GM19025 (cell line): ENCODE data around the gene RBM15B.

ENCODE experiments used
- ATAC-seq: cut with Tn5 transposase; IDR thresholded peaks from one replicate; pipeline ENCODE4 v1.9.1; 2021; ENCODE audit warnings: mild to moderate bottlenecking, low read depth, moderate library complexity; ENCODE audit not compliant: unreplicated experiment

Gene RBM15B

DNA sequence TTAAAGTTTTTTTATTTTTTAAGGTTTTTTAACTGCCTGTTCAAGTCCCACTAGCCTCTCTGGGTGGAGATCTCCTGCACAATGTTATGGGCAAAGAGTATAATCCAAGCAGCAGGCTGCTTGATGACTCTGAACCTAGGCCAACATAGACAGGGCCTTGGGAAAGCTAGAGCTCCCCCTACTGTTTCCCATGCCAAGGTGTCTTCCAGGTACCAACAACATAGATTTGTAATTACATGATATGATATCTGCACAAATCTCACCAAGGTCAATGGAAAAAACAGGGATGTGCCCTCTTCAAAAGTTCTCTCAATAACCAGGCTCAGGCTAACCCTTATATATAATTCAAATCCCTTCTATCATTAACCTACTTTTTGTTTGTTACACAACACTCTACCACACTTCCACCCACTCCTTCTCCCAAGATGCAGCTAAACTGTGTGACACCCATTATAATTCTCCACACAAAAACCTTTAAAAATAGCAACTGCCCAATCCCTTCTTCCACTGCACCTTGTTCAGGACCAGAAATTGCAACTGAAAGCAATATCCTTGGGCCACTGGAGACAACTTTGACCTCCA lies 43.8 kb downstream of the RBM15B start:
- no peak for ATAC-seq

DNA sequence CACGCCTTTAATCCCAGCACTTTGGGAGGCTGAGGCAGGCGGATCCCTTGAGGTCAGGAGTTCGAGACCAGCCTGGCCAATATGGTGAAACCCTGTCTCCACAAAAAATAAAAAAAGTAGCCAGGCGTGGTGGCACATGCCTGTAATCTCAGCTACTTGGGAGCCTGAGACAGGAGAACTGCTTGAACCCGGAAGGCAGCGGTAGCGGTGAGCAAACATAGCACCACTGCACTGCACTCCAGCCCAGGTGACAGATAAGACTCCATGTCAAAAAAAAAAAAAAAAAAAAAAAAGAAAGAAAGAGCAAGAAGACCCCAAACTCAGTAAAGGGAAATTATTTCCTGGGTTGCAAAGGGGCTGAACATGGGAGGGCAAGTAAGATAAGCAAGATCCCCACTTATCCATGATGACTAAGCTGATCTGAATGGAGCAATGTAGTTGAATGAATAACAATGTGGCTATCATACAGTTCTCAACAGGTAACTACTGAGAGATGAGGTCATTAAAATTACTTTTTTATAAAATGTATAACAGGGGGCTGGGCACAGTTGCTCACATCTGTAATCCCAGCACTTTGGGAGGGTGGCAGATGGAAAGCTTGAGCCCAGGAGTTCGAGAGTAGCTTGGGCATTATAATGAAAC lies 46.0 kb downstream of the RBM15B start:
- no peak for ATAC-seq

DNA sequence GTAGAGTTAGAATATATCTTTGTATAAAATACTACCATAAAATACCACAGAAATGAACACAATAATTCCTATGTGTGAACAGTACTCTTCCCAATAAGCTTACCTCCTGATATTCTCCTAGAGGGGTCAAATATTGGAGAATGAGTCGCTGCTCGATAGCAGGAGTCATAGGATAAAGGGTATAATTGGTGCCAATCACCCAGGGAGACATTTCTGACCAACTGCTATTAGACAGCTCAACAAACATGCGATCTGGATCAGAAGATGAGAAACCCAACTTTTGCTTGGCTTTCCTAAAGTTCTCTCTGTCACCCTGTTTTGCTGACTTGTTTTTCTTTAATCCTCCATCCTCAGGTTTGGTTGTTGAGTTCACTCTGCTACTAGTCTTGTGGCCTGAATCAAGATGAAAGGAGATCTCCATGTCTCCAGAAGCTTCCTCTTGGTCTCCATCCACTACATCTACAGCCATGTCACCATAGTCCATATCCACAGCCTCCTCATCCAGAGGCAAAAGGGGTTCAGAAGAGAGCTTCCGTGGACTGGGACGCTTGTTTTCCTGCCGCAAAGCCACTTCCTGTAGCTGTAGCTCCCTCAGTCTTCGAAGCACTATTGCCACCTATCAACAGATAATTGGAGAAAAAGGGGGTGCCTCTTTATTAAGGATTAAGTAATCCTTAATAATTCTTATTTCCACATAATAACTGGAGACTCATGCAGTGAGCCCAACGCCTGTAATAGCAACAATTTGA lies 50.4 kb downstream of the RBM15B start:
- ATAC-seq, result no peak

DNA sequence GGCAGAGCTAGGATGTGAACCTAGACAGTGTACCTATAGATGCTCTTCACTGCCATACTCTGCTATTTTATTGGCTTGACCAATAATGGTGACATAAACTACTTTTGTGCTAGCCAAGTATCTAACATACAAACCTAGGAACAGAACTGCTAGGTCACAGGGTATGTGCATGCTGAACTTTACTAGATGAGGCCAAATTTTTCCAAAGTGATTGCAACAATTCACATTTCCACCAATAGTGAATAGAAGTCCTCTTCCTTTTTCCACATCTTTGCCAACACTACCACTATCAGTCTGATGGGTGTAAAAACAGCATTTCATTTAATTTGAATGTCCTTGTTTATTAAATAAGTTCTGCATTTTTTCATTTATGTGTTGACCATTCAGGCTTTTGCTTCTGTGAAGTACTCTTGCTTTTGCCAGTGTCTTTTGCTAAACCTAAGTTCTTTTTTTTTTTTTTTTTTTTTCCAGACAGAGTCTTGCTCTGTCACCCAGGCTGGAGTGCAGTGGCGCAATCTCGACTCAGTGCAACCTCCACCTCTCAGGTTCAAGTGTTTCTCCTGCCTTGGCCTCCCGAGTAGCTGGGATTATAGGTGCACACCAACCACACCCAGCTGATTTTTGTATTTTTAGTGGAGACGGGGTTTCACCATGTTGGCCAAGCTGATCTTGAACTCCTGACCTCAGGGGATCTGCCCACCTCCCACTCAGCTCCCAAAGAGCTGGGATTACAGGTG lies 54.6 kb downstream of the RBM15B start:
- ATAC-seq, result no peak
